BJ (cell line): ENCODE measurements around the gene STAB2. TPM values are rescaled to one million over a fixed set of nuclear protein-coding genes. Genes with fewer than 3 reads are reported as not detected.

ENCODE experiments used
- CTCF ChIA-PET: fragments of 350-600 bp; formaldehyde crosslinking; extraction: SDS; loops from one replicate; lab custom pipeline; 2021; ENCODE audit warnings: antibody characterized with exemption, inconsistent platforms; lab: Yijun Ruan, JAX
- POLR2A ChIA-PET: fragments of 300-600 bp; sonication (Branson Sonifier 250); formaldehyde crosslinking; extraction: SDS; loops from one replicate; lab custom pipeline; 2021; ENCODE audit warnings: antibody characterized with exemption; lab: Charles Lee
- DNase-seq: peaks from one replicate; pipeline ENCODE4 v3.0.0-alpha.2; 2011; ENCODE audit warnings: low read depth
- H3K27me3 ChIP-seq: 2 replicates; pipeline ENCODE4 v1.6.0; 2011; ENCODE audit warnings: low read length; ENCODE audit not compliant: control insufficient read depth, insufficient read depth
- H3K36me3 ChIP-seq: 2 replicates; pipeline ENCODE4 v1.5.1; 2011; ENCODE audit warnings: low read length; ENCODE audit not compliant: control insufficient read depth, insufficient read depth
- H3K4me3 ChIP-seq: 2 replicates; pipeline ENCODE4 v1.5.1; 2011; ENCODE audit warnings: low read depth, mild to moderate bottlenecking, control low read depth, low read length
- polyA plus RNA-seq: library from polyadenylated mRNA; depleted of rRNA; stranded (reverse); fragments of >200 nt; gene quantifications from 2 replicates; pipeline ENCODE4 v1.2.3, GENCODE V29; 2011
- TF ChIP-seq, protein P1 (sequence below): IDR thresholded peaks from 2 replicates; pipeline ENCODE4 v1.5.1; 2011; ENCODE audit warnings: low read depth, mild to moderate bottlenecking, control low read depth, inconsistent platforms, low read length, moderate library complexity; ENCODE audit not compliant: insufficient read depth

The STAB2 gene
- polyA plus RNA-seq, 1 experiment = not detected

DNA sequence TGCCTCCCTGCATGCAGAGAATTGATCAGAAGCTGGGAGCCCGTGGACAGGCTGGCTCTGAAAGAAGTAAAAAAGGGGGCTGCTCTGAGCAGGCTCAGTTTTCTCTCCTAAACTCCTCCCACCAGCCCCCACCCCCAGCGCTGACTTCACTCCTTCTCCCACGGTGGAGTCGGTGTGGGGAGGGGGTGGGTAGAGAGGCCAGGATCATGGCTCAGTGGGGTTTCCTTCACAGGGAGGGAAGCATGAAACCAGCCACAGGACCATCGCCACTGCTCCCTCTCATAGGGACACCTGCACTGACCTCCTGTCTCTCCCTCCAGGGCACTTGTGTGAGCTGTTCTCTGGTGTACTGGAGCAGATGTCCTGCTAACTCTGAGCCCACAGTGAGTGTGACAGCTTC, 78.9 kb downstream of the STAB2 start:
- ChIA-PET POLR2A (no interaction called here), CTCF (no interaction called here)
- Histone ChIP-seq H3K4me3 (no peak overlapping the region), H3K36me3 (no peaks in the 10 kb centered on the region), H3K27me3 (peaks cover 7% of the 10 kb centered on the region)
- TF ChIP-seq, protein P1, sequence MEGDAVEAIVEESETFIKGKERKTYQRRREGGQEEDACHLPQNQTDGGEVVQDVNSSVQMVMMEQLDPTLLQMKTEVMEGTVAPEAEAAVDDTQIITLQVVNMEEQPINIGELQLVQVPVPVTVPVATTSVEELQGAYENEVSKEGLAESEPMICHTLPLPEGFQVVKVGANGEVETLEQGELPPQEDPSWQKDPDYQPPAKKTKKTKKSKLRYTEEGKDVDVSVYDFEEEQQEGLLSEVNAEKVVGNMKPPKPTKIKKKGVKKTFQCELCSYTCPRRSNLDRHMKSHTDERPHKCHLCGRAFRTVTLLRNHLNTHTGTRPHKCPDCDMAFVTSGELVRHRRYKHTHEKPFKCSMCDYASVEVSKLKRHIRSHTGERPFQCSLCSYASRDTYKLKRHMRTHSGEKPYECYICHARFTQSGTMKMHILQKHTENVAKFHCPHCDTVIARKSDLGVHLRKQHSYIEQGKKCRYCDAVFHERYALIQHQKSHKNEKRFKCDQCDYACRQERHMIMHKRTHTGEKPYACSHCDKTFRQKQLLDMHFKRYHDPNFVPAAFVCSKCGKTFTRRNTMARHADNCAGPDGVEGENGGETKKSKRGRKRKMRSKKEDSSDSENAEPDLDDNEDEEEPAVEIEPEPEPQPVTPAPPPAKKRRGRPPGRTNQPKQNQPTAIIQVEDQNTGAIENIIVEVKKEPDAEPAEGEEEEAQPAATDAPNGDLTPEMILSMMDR = no peak
- no peak for DNase-seq

DNA sequence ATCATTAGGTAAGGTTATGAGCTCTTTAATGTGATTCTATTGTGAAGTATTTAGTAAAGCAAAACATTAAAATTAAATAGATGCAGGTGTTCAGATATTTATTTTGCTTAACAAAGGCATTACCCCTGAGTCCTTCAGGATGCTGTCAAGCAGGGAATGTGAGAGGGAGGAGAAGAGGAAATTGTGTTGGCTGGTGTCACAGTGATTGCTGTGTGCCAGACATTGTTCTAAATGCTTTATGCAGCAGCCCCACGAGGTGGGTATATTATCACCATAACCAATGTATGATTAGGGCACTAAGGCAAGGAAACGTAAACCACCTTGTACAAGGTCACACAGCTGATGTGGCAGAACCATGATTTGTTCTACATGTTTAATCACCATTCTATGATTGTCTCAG, 80.1 kb downstream of the STAB2 start:
- ChIA-PET POLR2A (no interaction called here), CTCF (no interaction called here)
- DNase-seq = no peak
- Histone ChIP-seq H3K4me3 (no peak overlapping the region), H3K27me3 (peaks cover 7% of the 10 kb centered on the region), H3K36me3 (no peaks in the 10 kb centered on the region)
- TF ChIP-seq, protein P1 = no peak

GRCh38 chr12:103668520-103668919, 81.4 kb downstream of the STAB2 start:
- Histone ChIP-seq H3K4me3 (no peak overlapping the region), H3K36me3 (no peaks in the 10 kb centered on the region), H3K27me3 (peaks cover 7% of the 10 kb centered on the region)
- TF ChIP-seq, protein P1 = no peak
- ChIA-PET POLR2A (no interaction called here), CTCF (no interaction called here)
- no peak for DNase-seq

GRCh38 chr12:103671367-103671766, 84.3 kb downstream of the STAB2 start:
- H3K36me3 ChIP-seq = no peaks in the 10 kb centered on the region

DNA sequence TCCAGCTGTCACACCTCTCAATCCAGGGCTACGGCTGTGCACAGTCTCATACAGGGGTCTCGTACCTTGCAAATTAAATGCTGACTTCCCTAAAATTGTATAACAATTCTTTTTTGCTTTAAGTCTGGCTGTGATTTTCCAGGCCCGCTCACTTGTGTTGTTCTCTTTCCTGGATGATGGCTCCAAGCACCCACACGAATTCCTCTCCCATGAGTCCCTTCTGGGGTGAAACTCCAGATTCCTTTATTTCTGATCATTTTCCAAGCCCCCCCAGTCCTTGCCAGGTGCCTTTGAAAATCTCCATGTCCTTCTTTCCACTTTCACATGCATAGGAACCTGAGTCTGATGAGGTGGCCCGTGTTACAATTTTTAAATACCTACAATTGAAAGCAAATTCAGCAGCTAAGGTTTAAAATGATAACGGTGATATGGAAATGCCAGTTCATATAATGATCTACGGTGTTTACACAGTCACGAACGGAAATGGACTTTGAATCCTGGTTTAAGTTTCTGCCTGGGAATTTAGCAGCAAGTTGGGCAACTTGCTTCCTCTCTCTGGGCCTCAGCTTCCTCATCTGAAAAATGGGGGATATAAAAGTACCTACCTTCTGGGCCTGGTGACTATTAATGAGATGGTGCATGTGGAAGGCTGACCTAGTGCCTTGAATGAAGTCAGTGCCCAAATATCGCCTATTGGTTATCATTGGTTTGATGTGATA, 85.5 kb downstream of the STAB2 start:
- no peak for DNase-seq
- H3K27me3 ChIP-seq = peaks cover 2% of the 10 kb centered on the region; the same call in 1 of the 2 replicates
- no peaks in the 10 kb centered on the region for H3K36me3 ChIP-seq
- H3K4me3 ChIP-seq = no peak overlapping the region
- ChIA-PET CTCF (no interaction called here), POLR2A (no interaction called here)
- TF ChIP-seq, protein P1 = no peak

More at GRCh38 chr12:103671367-103671766, 84.3 kb downstream of the STAB2 start:
- no peak overlapping the region for H3K4me3 ChIP-seq
- ChIA-PET POLR2A (no interaction called here), CTCF (no interaction called here)
- H3K27me3 ChIP-seq = no peaks in the 10 kb centered on the region
- TF ChIP-seq, protein P1 = no peak
- DNase-seq = no peak
